Omental fat pad (tissue), 4 donors: ENCODE data around the gene TIMM22. TPM values are rescaled to one million over a fixed set of nuclear protein-coding genes. Genes with fewer than 3 reads are reported as not detected.

Experiments used
- ATAC-seq: fragments of 150-250 bp; one replicate; pipeline ENCODE4 v1.9.1; 2016; ENCODE audit warnings: mild to moderate bottlenecking, moderate library complexity; ENCODE audit not compliant: low FRiP score
- DNase-seq: peaks from one replicate; pipeline ENCODE4 v3.0.0-alpha.2; 2019; ENCODE audit warnings: low spot score
- total RNA-seq, 4 donors: library from RNA; depleted of rRNA; stranded (reverse); fragments of >200 nt; gene quantifications; one replicate each; pipeline ENCODE4 v1.1.0, GENCODE V29; 2016
- TF ChIP-seq, protein P1 (sequence below), 3 donors: fragments of 450-650 bp; IDR thresholded peaks; one replicate each; pipeline ENCODE4 v1.5.1; 2016 to 2017; ENCODE audit warnings: antibody characterized with exemption in 3 of 3, mild to moderate bottlenecking in 3 of 3, moderate library complexity in 2 of 3

The TIMM22 gene
- total RNA-seq, 4 donors from 2014 or later: 10.9 to 18.3 (median 13.4) TPM

DNA sequence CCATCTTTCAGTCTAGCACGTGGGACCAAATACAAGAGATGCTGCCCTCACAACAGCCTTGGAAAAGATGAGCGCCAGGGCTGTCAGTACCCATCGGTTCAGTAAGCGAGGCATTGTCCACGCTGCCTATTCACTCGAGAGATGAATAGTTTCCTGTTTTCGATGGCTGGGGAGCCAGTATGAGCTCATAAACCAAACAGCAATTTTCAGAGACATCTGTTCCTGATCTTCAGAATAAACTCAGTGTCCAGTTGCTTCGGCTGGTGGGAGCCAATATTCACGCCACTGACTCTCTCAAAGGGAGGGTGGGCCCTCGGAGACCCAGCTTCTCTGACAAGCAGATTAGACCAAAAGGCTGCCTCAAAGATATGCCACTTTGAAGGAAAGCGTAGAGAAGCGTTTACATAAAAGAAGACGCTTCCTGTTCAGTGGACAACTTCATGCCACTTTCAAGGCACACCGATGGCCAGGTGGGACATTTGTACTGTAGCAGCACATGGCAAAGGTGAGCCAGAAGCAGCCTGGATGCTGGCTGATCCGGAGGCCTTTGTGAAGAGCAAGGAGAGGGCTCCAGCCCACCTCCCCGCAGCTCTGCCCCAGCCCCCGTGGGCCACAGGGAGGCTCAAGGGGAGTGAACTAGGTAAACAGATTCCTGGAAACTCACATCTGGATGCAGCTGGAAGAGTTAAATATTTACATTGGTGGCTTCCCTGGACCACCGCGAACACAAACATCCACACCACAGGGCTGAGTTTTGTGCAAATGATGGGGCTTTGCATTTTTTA is 6.0 kb downstream of the TIMM22 start:
- no peak for DNase-seq
- no peak for ATAC-seq
- TF ChIP-seq, protein P1, sequence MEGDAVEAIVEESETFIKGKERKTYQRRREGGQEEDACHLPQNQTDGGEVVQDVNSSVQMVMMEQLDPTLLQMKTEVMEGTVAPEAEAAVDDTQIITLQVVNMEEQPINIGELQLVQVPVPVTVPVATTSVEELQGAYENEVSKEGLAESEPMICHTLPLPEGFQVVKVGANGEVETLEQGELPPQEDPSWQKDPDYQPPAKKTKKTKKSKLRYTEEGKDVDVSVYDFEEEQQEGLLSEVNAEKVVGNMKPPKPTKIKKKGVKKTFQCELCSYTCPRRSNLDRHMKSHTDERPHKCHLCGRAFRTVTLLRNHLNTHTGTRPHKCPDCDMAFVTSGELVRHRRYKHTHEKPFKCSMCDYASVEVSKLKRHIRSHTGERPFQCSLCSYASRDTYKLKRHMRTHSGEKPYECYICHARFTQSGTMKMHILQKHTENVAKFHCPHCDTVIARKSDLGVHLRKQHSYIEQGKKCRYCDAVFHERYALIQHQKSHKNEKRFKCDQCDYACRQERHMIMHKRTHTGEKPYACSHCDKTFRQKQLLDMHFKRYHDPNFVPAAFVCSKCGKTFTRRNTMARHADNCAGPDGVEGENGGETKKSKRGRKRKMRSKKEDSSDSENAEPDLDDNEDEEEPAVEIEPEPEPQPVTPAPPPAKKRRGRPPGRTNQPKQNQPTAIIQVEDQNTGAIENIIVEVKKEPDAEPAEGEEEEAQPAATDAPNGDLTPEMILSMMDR (IDR thresholded peaks at IDR 0.05): no peak

DNA sequence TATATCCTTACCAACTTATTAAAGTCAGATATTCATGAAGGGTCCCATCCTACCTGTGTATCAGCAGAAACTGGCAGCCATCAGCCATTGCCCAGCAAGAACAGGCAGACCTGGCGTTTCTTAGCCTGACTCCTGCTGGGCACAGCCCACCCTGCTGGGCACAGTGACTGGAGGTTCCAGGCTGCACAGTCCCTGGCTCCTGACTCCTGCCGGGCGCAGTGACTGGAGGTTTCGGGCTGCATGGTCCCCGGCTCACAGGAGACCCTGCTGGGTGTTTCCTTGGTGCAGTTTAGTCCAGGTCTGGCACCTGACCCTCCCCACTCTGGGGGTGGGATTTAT is 6.7 kb downstream of the TIMM22 start:
- DNase-seq: no peak
- TF ChIP-seq, protein P1 (IDR thresholded peaks at IDR 0.05): no peak
- peak; percentile 1 for ATAC-seq

DNA sequence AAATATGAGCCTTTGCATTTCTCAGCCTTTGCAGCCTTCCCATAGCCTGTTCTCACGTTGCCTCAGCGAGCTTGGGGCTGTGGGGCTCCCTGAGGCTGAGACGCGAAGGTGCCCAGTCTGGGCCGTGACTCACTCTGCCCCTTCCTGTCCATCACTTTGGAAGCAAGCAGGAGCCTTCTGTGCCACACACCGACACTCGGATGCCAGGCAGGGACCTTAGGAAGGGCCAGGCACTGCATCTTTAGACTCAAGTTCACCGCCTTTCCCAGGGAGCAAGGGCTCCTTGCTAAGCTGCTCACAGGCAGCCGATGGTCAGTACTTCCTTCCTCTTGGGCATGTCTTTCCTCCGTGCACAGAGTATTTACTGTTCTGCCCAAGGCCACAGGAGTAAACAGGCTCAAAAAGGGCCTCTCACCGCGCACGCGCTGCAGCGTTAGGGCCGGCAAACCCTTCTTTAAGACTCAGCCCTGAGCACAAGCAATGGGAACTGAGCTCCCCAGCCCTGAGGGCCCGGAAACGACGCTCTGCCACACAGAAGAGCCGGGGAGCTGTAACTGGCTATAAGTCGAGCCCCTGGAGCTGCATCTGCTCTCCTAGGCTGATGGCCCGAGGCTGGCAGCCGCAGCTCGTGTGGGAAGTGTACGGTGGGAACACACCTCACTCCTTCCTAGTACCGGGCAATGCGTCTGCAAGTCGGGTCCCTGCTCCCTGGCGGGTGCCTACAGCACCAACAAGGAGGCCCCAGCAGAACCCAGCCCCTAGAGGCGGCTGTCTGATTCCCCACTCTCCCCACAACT is 7.2 kb downstream of the TIMM22 start:
- DNase-seq: no peak

DNA sequence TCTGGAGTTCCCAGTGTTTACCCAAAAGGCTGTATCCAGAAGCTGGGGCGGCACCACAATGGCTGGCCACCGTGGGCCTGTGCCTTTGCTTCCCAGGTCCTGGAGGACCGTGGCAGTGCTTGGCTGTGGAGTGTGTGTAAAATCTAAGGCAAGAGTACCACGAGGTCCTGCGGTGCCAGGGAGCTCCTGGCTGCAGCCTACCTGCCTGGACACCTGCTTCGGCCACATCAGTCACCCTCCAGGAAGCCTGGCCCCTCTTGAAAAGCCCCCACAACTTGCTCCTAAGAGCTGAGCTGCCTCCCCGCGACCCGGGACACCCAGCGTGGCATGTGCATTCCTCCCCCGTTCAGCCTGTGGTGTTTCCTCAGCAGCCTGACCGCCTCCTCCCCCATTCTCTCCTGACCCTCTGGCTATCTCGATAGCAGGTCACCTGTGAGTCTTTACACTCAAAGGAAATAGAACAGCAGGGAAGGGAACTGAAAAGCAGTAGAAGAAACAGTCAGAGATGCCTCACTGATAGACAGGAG is 7.9 kb downstream of the TIMM22 start:
- TF ChIP-seq, protein P1 (IDR thresholded peaks at IDR 0.05): no peak
- DNase-seq: no peak
- no peak for ATAC-seq

More for the DNA sequence above, 7.2 kb downstream of the TIMM22 start:
- TF ChIP-seq, protein P1 (IDR thresholded peaks at IDR 0.05): no peak
- ATAC-seq: no peak

DNA sequence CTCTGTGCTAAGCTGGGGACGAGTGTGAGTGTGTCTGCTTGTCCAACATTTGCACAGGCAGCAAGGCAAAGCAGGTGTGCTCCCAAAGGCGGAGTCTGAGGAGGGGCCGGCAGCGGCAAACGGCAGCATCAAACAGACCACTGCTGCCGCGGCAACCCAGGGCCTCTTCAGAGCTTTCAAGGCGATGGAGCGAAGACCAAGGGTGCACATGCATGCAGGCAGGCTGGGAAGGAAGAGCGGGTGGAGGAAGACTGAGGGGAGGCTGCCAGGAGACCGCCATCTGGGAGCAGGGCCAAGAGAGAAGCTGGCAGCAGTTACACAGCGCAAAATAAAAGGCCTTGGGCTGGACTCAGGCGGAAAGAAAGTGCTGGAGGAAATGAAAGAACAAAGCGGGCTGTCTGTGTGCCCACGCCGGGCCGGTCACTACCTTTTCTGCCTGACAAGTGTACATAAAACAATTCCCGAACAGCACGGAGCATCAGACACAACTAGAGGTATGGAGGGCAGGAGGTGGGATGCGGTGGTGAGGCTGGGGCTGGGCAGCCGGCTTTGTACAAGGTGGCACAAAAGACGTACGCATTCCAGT is 8.5 kb downstream of the TIMM22 start:
- DNase-seq (no peak), ATAC-seq (peak; percentile 5)
- TF ChIP-seq, protein P1 (IDR thresholded peaks at IDR 0.05): no peak

DNA sequence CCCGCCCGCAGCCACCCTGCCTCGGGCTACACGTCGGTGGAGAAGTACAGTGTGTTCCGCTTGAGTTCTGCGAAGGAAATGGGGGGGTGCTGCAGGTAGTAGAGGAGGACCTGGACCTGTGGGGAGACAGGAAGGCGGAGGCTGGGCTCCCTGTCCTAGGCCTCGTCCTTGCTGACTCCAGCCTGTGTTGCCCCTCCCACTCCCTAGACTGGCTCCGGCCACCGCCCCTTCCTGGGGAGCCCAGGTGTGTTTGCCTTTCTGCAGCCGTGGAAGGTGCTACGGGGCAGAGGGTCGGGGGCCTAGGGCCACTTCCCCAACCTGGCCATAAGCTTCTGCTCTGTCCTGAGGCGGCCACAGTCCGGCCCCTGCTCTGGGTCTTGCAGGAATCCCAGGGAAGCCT is 9.1 kb downstream of the TIMM22 start:
- DNase-seq: no peak

More for the DNA sequence above, 9.1 kb downstream of the TIMM22 start:
- ATAC-seq: no peak
- TF ChIP-seq, protein P1 (IDR thresholded peaks at IDR 0.05): no peak
